ENCODE measurements around the gene ADNP2.

GRCh38 chr18:80070825-80071224 is 38.2 kb upstream of the ADNP2 start:
- TF ChIP-seq ZNF383 (CRISPR knock-in tag; IDR thresholded peaks at IDR 0.05; ENCODE audit: borderline replicate concordance) (no peak), ZXDC (CRISPR knock-in tag; IDR thresholded peaks at IDR 0.05) (no peak), ATF2 (CRISPR knock-in tag; IDR thresholded peaks at IDR 0.05) (no peak), CTCF (CRISPR knock-in tag; IDR thresholded peaks at IDR 0.05) (no peak), POLR2A (IDR thresholded peaks at IDR 0.05; ENCODE audit: insufficient read depth in 1 of 2, low read depth in 2 of 2, low read length in 2 of 2) (no peak), NR2F1 (CRISPR knock-in tag; IDR thresholded peaks at IDR 0.05) (no peak), ZFP90 (CRISPR knock-in tag; IDR thresholded peaks at IDR 0.05; ENCODE audit: borderline replicate concordance) (no peak), U2AF1 (optimal IDR thresholded peaks at IDR 0.05; ENCODE audit: low read depth, low read length) (no peak), ZNF841 (CRISPR knock-in tag; IDR thresholded peaks at IDR 0.05; ENCODE audit: borderline replicate concordance) (no peak), ZNF776 (CRISPR knock-in tag; IDR thresholded peaks at IDR 0.05) (no peak), RBM22 (optimal IDR thresholded peaks at IDR 0.05; ENCODE audit: low read length) (no peak), CREB1 (IDR thresholded peaks at IDR 0.05) (no peak), CREB1 (CRISPR knock-in tag; IDR thresholded peaks at IDR 0.05) (no peak), SAP130 (CRISPR knock-in tag; IDR thresholded peaks at IDR 0.05; ENCODE audit: low read depth) (no peak), DZIP1 (CRISPR knock-in tag; IDR thresholded peaks at IDR 0.05) (no peak)
